WERI-Rb-1 (cell line): ENCODE measurements around the gene RPLP1.

ENCODE experiments used
- DNase-seq: peaks from one replicate; pipeline ENCODE4 v3.0.0-alpha.2; 2020
- H3K27ac ChIP-seq: fragments of 250-450 bp; sonication (Bioruptor Pico); 2 replicates; pipeline ENCODE4 v1.5.1; 2020; ENCODE audit warnings: mild to moderate bottlenecking, moderate library complexity
- H3K27me3 ChIP-seq: fragments of 250-450 bp; sonication (Bioruptor Pico); 2 replicates; pipeline ENCODE4 v1.5.1; 2021; ENCODE audit warnings: mild to moderate bottlenecking, low read depth, moderate library complexity; ENCODE audit not compliant: insufficient read depth, severe bottlenecking
- H3K36me3 ChIP-seq: fragments of 250-450 bp; sonication (Bioruptor Pico); 2 replicates; pipeline ENCODE4 v1.5.1; 2020; ENCODE audit warnings: mild to moderate bottlenecking, moderate library complexity
- H3K4me3 ChIP-seq: 2 replicates; pipeline ENCODE4 v1.5.1; 2011; ENCODE audit warnings: low read depth, mild to moderate bottlenecking, control low read depth, low read length
- H3K9me3 ChIP-seq: fragments of 250-450 bp; sonication (Bioruptor Pico); 2 replicates; pipeline ENCODE4 v1.5.1; 2021; ENCODE audit warnings: mild to moderate bottlenecking, moderate library complexity; ENCODE audit not compliant: severe bottlenecking
- TF ChIP-seq, protein P1 (sequence below): IDR thresholded peaks from 2 replicates; pipeline ENCODE4 v1.5.1; 2011; ENCODE audit warnings: low read depth, mild to moderate bottlenecking, control low read depth, inconsistent platforms, low read length

RPLP1 gene

DNA sequence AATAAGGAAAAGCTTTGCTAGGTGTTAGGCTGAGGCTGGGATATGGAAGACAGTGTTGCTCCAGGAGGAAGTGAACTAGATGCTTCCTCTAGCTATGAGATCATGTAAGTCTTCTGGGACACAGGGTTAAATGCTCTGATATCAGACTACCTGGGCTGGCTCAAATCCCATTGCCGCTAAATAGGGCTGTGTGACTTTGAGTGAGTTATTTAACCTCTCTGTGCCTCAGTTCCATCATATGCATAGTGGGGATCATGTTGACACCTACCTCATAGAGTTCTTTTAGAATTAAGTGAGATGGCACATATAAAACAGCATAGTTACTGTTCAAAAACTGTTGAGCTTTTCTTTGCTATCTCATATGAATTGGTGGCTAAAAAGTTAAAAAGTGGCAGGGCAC, 12.6 kb downstream of the RPLP1 start:
- H3K9me3 ChIP-seq = no peaks in the 10 kb centered on the region
- TF ChIP-seq, protein P1, sequence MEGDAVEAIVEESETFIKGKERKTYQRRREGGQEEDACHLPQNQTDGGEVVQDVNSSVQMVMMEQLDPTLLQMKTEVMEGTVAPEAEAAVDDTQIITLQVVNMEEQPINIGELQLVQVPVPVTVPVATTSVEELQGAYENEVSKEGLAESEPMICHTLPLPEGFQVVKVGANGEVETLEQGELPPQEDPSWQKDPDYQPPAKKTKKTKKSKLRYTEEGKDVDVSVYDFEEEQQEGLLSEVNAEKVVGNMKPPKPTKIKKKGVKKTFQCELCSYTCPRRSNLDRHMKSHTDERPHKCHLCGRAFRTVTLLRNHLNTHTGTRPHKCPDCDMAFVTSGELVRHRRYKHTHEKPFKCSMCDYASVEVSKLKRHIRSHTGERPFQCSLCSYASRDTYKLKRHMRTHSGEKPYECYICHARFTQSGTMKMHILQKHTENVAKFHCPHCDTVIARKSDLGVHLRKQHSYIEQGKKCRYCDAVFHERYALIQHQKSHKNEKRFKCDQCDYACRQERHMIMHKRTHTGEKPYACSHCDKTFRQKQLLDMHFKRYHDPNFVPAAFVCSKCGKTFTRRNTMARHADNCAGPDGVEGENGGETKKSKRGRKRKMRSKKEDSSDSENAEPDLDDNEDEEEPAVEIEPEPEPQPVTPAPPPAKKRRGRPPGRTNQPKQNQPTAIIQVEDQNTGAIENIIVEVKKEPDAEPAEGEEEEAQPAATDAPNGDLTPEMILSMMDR = no peak
- H3K27ac ChIP-seq = no peak overlapping the region

DNA sequence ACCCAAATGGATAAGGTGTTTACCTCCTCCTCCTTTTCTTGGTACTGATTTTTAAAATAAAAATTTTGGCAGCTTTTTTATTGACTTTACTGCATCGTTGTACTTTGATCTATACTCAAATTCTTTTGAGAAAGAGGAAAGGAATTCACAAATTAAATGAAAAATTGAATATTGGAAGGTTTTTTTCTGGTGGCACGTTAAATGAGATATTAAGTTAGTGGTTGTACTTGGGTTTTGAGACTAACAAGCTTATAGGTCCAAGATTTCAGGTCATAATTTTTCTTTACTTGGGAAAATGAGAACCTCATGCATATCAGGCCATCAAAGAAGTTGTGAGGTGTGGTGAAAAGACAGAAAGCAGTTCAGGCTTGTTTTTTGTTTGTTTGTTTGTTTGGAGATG, 14.1 kb downstream of the RPLP1 start:
- DNase-seq = no peak
- Histone ChIP-seq H3K27ac (no peak overlapping the region), H3K27me3 (no peaks in the 10 kb centered on the region), H3K36me3 (no peaks in the 10 kb centered on the region), H3K9me3 (no peaks in the 10 kb centered on the region), H3K4me3 (no peak overlapping the region)
- TF ChIP-seq, protein P1 = no peak

More for the DNA sequence above, 12.6 kb downstream of the RPLP1 start:
- Histone ChIP-seq H3K27me3 (no peaks in the 10 kb centered on the region), H3K4me3 (no peak overlapping the region), H3K36me3 (no peaks in the 10 kb centered on the region)
- no peak for DNase-seq

DNA sequence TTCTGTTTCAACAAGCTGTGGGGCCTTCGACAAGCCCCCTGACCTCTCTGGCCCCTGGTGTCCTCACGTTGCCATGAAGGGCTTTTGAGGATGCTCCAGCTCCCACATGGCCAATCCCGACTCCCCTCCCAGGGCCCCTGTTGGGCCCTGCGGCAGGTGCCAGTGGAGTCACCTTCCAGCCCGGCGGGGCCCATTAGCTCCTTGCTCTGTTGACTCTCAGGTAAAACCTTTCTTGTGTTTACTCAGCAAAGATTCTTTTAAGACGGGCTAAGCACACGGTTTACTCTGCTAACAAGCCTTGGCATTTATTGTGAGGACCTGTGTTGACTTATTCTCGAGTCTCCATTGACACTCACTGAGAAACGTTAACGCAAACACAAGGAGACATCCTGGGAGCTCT, 15.0 kb downstream of the RPLP1 start:
- H3K27ac ChIP-seq = no peak overlapping the region

DNA sequence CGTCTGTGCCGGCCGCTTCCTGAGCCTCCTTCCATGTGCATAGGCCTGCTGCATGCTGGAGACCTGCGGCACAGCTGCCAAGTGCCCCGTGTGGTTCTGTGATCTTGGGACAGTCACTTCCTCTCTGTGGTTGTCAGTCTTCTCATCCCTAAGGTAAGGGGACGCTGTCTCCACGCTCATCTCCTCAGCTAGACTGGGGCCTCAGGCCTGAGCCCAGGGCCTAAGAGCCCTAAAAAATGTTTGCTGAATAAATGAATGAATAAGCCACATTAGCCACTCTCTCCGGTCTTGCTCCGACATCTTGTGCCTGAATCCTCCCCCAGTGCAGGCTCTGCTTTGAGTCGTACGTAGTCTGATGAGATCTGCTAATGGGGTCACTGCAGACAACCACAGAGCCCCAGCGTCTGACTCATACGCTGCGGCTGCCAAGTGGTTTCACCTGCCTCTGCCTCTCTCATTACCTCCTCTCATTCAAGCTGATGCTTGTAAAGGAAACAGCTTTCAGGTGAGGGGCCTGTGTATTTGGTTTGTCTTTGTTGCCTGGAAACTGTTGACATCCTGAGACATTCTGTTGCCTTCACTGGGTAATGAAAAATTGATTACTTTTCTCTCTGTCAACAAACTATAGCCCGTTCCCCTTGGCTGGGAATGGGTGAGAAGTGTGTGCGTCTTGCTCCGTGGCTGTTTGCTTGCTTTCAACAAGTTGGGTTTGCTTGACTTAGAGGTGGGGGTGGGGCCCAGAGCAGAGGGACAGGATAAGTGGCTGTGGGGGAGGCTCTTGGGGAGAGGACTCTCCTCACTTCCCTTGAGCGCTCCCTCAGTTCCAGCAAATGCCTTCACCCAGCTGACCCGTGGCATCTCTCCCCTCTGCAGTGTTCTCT, 15.9 kb downstream of the RPLP1 start:
- no peaks in the 10 kb centered on the region for H3K27me3 ChIP-seq
- TF ChIP-seq, protein P1 = no peak
- no peak for DNase-seq
- H3K36me3 ChIP-seq = no peaks in the 10 kb centered on the region
- H3K27ac ChIP-seq = no peak overlapping the region
- H3K4me3 ChIP-seq = no peak overlapping the region
- H3K9me3 ChIP-seq = no peaks in the 10 kb centered on the region

More for the DNA sequence above, 15.0 kb downstream of the RPLP1 start:
- H3K4me3 ChIP-seq = no peak overlapping the region
- H3K36me3 ChIP-seq = no peaks in the 10 kb centered on the region
- TF ChIP-seq, protein P1 = no peak
- DNase-seq = no peak
- no peaks in the 10 kb centered on the region for H3K27me3 ChIP-seq
- H3K9me3 ChIP-seq = no peaks in the 10 kb centered on the region

DNA sequence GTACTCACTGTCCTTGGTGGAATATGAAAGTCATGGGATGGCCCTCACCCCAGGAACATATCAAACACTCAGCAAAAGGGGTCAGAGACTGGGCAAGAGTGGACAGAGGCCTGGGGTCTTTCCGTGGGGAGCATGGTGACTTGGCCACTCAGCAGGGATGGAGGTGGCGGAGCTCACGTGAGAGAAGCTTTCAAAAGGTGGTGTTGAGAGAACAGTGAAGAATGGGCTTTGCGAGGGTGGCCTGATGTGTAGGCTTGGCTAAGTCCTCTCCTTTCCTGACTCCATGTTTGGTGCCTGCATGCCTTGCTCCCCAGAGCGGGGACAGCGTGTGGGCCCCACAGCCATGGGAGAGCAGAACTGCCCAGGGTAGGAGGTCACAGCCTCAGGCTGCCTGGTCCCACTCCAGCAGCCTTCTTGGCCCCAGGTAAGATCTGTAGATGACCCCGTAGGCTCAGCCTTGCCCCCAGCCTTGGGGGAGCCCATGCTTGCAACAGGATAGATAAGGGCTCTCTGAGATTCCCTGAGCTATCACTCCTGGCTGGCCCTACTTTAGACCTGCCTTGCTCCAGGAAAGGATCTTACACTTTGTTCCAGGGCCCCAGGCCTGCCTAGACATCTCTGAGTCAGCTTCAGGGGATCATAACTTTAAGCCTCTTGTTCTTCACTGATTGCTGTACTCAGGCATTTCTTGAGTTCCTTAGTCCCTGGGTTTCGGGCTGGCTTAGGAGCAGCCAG, 17.0 kb downstream of the RPLP1 start:
- Histone ChIP-seq H3K4me3 (no peak overlapping the region), H3K36me3 (no peaks in the 10 kb centered on the region), H3K27me3 (no peaks in the 10 kb centered on the region), H3K27ac (no peak overlapping the region), H3K9me3 (no peaks in the 10 kb centered on the region)
- no peak for DNase-seq
- TF ChIP-seq, protein P1 = no peak
